Measurements from ENCODE around the gene SSBP4. TPM values are rescaled to one million over a fixed set of nuclear protein-coding genes. Genes with fewer than 3 reads are reported as not detected.
A peak's percentile ranks its signal among the peaks of the same experiment; 100 is the strongest.

SSBP4 gene
- total RNA-seq, 1 experiment from 2014 or later, result 97.5 TPM

DNA sequence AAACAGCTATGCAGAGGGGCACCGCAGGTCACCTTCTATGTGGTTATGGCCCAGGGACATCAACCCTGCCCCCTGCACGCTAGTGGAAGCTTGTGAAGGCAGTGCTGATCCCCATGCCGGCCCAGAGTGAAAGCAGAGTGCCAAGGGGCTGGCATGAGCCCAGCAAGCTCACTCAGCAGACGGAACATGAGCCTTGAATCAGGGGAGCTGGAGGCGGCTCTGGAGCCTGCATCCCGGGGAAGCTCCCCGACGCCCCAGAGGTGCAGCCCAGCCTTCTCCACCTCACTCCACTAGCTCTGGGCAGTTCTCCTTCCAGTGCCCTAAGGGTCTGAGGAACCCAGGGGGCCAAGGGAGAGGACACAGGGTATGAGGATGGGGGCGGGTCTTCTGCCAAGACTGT is 37.8 kb downstream of the SSBP4 start:
- intact Hi-C loops (cut with micrococcal nuclease), result no loop called here
- no TSS peak for BruUV-seq (replicated peaks)
- Histone ChIP-seq H3K4me3 (ENCODE audit: low read length) (no peak overlapping the region), H3K79me2 (ENCODE audit: low read length) (0 out of 2 replicates have a peak, but pooled peaks cover 5% of the 10 kb centered on the region), H3K27ac (ENCODE audit: low read length) (no peak overlapping the region), H3K36me3 (ENCODE audit: low read depth, low read length) (peaks cover 14% of the 10 kb centered on the region), H3K4me1 (ENCODE audit: insufficient read depth, low read length) (peaks cover 47% of the 10 kb centered on the region), H3K9me2 (replicated peaks; ENCODE audit: low read length) (no peaks in the 10 kb centered on the region), H4K20me1 (ENCODE audit: low read length) (no peaks in the 10 kb centered on the region), H3K27me3 (ENCODE audit: low read length) (no peaks in the 10 kb centered on the region), H3F3A (ENCODE audit: low read length, unreplicated experiment) (peaks cover 3% of the 10 kb centered on the region), H2AFZ (ENCODE audit: low read length) (no peak overlapping the region), H3K9me3 (ENCODE audit: low read length) (no peaks in the 10 kb centered on the region), H3K9ac (ENCODE audit: low read length) (no peak overlapping the region), H3K4me2 (ENCODE audit: low read length) (no peak overlapping the region)
- DNase-seq (no peak), ATAC-seq (no peak)
- ChIA-PET CTCF (no interaction called here), POLR2A (ENCODE audit: unreplicated experiment) (no interaction called here)
- no peak for TF ChIP-seq EZH2phosphoT487 (IDR thresholded peaks at IDR 0.05; ENCODE audit: borderline replicate concordance, low read length)
- TF ChIP-seq, protein P1, sequence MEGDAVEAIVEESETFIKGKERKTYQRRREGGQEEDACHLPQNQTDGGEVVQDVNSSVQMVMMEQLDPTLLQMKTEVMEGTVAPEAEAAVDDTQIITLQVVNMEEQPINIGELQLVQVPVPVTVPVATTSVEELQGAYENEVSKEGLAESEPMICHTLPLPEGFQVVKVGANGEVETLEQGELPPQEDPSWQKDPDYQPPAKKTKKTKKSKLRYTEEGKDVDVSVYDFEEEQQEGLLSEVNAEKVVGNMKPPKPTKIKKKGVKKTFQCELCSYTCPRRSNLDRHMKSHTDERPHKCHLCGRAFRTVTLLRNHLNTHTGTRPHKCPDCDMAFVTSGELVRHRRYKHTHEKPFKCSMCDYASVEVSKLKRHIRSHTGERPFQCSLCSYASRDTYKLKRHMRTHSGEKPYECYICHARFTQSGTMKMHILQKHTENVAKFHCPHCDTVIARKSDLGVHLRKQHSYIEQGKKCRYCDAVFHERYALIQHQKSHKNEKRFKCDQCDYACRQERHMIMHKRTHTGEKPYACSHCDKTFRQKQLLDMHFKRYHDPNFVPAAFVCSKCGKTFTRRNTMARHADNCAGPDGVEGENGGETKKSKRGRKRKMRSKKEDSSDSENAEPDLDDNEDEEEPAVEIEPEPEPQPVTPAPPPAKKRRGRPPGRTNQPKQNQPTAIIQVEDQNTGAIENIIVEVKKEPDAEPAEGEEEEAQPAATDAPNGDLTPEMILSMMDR (conservative IDR thresholded peaks at IDR 0.05; ENCODE audit: low read depth, low read length), result no peak

DNA sequence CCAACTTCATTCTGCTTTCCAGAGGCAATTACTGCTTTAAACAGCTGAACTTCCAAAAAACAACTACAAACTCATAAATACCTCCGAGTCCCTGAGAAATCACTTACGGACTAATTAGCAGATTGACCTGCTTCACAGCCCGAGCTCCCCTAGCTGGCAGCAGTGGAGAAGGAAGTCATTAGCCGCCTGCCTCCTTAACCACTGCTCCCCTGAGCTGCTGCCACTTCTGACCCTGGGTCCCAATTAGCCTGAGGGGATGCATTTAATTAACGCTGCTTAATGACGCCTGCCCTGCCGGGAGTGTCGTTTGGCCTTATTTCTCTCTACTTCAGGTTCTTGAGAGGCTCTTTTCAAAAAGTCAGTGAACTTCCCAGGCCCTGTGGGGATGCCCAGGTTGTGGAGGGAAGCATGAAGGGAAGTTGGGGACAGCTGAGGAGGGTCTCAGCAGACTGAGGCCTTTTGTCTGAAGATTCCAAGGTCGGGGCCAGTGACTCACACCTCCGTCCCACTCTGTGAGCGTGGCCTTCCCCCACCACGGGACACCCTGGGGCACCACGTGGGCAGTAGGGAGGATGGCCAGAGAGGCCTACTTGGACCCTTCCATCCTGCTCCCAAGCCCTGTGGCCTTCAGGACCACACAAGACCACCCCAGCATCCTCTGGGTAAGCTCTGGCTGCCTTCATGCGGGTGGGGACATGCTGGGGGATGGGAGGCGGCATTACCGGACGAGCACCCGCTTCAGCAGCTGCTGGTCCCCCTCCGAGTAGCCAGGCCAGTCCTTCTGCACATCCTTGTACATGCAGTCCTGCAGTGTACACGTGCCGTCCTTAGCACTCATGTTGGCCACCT is 38.5 kb downstream of the SSBP4 start:
- POLR2A ChIA-PET (ENCODE audit: unreplicated experiment), result no interaction called here

DNA sequence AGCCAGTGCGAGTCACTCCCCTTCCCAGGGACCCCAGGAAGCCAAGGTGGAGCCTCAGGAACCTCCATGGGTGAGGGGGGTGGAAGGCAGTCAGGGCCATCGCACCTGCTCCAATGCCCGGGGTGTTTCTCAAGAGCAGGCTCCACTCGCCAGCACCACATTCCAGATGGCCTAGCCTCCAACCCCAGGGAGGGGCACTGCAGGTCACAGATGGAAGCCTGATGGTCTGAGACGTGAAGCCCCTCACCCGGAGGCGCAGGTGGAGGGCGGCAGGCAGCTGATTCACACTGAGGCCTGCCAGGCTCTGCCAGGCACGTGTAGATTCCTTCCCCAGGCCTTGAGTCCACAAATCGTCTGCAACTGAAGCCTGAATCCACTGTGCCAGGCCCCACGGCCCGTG is 41.7 kb downstream of the SSBP4 start:
- intact Hi-C loops (cut with micrococcal nuclease), result loop anchor here (1.0 to 5.0 kb wide), 3 partner anchors 8 to 111 kb away; partner anchors contain the start of genes ELL and UBA52
- peaks cover 38% of the 10 kb centered on the region for H3K4me1 ChIP-seq (ENCODE audit: insufficient read depth, low read length)
- H3K9me3 ChIP-seq (ENCODE audit: low read length), result no peaks in the 10 kb centered on the region
- no peak overlapping the region for H3K4me3 ChIP-seq (ENCODE audit: low read length)
- H3K4me2 ChIP-seq (ENCODE audit: low read length), result peak overlapping the region; percentile 72
- no peak for TF ChIP-seq EZH2 (IDR thresholded peaks at IDR 0.05; ENCODE audit: low read length, unreplicated experiment)
- TF ChIP-seq, protein P1 (conservative IDR thresholded peaks at IDR 0.05; ENCODE audit: low read depth, low read length), result no peak
- no peak for TF ChIP-seq EZH2phosphoT487 (IDR thresholded peaks at IDR 0.05; ENCODE audit: borderline replicate concordance, low read length)
- CTCF ChIA-PET, result no interaction called here
- H3K27me3 ChIP-seq (ENCODE audit: low read length), result no peaks in the 10 kb centered on the region
- no peak overlapping the region for H3K9ac ChIP-seq (ENCODE audit: low read length)
- DNase-seq, result no peak
- peak overlapping the region; percentile 96 for H3K27ac ChIP-seq (ENCODE audit: low read length)
- 0 out of 2 replicates have a peak, but pooled peaks cover 5% of the 10 kb centered on the region for H3K79me2 ChIP-seq (ENCODE audit: low read length)
- no peaks in the 10 kb centered on the region for H4K20me1 ChIP-seq (ENCODE audit: low read length)
- H3F3A ChIP-seq (ENCODE audit: low read length, unreplicated experiment), result peaks cover 3% of the 10 kb centered on the region
- no peak overlapping the region for H2AFZ ChIP-seq (ENCODE audit: low read length)
- ATAC-seq, result no peak
- POLR2A ChIA-PET (ENCODE audit: unreplicated experiment), result no interaction called here
- H3K36me3 ChIP-seq (ENCODE audit: low read depth, low read length), result peaks cover 14% of the 10 kb centered on the region
- no TSS peak for BruUV-seq (replicated peaks)
- H3K9me2 ChIP-seq (replicated peaks; ENCODE audit: low read length), result no peaks in the 10 kb centered on the region

More for the DNA sequence above, 38.5 kb downstream of the SSBP4 start:
- Histone ChIP-seq H3K9me2 (replicated peaks; ENCODE audit: low read length) (no peaks in the 10 kb centered on the region), H3K36me3 (ENCODE audit: low read depth, low read length) (peaks cover 14% of the 10 kb centered on the region), H3K9ac (ENCODE audit: low read length) (no peak overlapping the region), H3K4me3 (ENCODE audit: low read length) (no peak overlapping the region), H3K9me3 (ENCODE audit: low read length) (no peaks in the 10 kb centered on the region), H3K27ac (ENCODE audit: low read length) (no peak overlapping the region), H4K20me1 (ENCODE audit: low read length) (no peaks in the 10 kb centered on the region), H2AFZ (ENCODE audit: low read length) (no peak overlapping the region), H3K27me3 (ENCODE audit: low read length) (no peaks in the 10 kb centered on the region), H3K4me1 (ENCODE audit: insufficient read depth, low read length) (peaks cover 41% of the 10 kb centered on the region), H3K79me2 (ENCODE audit: low read length) (0 out of 2 replicates have a peak, but pooled peaks cover 5% of the 10 kb centered on the region), H3F3A (ENCODE audit: low read length, unreplicated experiment) (peaks cover 3% of the 10 kb centered on the region), H3K4me2 (ENCODE audit: low read length) (no peak overlapping the region)
- TF ChIP-seq EZH2 (IDR thresholded peaks at IDR 0.05; ENCODE audit: low read length, unreplicated experiment) (no peak), EZH2phosphoT487 (IDR thresholded peaks at IDR 0.05; ENCODE audit: borderline replicate concordance, low read length) (no peak)
- TF ChIP-seq, protein P1 (conservative IDR thresholded peaks at IDR 0.05; ENCODE audit: low read depth, low read length), result no peak
- no peak for ATAC-seq
- CTCF ChIA-PET, result no interaction called here
- DNase-seq, result no peak
- intact Hi-C loops (cut with micrococcal nuclease), result no loop called here
- no TSS peak for BruUV-seq (replicated peaks)

Measured in PC-3 (cell line).